RCC 7860 (cell line): ENCODE data around the gene PCBP3.
"Not testable (repeated sequence)": the region's sequence is repeated elsewhere in the genome, so short reads cannot be mapped to it uniquely, and the experiment has no call there.

ENCODE experiments used
- DNase-seq: peaks from one replicate; pipeline ENCODE4 v3.0.0-alpha.2; 2015; ENCODE audit warnings: low spot score
- FAIRE-seq: peaks from 2 replicates; lab custom pipeline; 2012; peaks lifted over from hg19 to GRCh38; lab: Jason Lieb, UNC

The PCBP3 gene

DNA sequence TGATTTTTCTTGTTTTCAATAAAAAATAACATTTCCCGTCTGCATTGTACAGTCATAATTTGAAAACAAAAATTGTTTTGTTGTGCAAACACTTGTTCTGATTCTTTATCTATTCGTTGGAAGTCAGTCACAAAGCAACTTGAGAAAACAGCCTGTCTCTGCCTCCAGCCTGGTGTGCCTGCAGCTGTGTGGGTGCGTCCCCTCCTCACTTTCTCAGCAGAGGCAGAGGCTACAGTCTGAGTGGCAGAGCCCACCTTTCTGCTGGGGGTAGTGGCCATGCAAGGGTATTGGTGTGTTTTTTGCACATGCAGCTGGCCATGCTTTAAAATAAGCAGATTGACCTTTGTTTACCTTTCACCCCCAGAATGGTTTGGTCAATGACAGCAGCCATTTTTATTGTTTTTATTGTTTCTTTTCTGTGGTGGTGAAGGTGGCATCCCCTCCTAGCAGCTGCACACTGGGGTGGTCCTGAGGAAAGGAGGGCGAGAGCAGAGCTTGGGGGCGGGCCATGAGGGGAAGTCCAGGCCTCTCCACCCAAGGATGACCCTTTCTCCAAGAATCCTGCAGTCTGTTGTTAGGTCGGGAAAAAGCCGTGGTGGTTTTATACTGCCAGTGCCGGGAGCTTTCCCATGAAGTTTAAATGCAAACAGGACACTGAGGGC is 159.6 kb downstream of the PCBP3 start:
- no peak for DNase-seq
- no peak for FAIRE-seq

DNA sequence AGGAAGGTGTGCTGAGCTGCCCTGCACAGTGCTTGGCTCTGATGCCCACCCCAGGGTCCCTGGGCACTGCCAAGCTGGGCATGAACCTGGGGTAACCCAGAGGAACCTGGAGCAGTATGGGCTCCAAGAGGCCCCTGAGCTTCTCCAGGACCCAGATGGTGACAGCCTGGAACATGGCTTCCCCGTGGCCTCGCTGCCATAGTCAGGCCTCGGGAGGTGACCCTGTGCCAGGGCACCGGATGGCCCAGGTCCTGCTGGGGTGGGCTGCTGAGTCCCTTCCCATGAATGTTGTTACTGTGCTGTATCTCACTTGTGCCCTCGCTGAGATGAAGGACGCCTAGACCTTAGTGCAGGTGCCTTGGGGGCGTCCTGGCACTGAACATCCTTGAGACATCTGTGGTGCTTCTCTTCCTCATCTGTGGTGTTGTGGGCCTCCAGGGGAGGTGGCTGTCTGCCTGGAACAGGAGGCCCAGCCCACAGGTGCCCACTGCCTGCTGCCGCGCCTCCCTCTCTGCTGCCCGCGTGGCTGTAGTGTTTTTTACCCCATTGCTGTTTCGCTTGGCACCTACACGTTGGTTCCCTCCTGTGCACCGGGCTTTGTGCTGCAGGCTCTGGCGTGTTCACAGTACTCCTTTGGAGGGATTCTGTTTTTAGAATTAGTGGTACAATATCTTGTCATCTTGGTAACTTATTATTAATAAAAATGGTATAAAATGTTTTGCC is 160.3 kb downstream of the PCBP3 start:
- no peak for FAIRE-seq

DNA sequence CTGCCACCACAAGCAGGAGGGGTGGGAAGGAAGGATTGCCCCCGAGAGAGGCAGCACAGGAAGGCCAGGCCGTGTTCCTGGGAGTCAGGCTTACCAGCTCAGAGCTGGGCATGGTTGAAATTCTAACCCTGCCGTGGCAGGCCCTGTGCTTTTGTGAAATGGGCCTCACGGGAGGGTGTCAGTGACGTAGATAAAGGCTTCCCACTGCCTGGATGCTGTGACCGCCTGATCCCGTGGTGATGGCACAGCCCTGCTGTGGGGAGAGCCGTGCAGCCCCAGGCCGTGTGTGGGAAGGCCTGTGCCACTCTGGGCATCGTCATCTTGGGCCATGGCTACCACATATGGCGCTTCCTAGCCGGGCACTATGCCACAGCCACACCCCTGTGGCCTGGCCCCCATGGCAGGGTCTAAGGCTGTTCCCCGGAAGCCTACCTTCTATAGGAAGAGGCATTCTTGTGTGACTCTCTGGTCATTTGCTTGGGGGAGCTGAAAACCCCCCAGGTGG is 161.3 kb downstream of the PCBP3 start:
- FAIRE-seq (no peak), DNase-seq (no peak)

More for the DNA sequence above, 160.3 kb downstream of the PCBP3 start:
- DNase-seq, result no peak

DNA sequence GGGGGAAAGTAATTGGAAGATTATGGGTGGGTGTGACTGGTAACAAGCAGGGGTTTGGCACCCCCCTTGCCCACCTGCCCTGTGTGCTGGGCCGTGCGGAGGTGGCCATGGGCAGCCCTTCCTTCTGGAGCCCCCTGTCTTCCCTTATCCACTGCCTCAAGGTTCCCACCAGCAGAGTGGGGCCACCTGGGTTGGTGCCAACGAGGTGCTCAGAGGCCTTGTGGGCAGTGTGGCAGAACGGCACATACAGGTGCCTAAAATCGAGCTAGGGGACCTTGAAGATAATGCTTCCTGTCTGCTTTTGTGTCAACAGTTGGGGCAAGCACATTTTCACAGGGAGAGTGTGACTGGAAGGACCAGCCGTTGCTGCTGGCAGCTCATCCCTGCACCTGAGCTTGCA is 161.8 kb downstream of the PCBP3 start:
- DNase-seq (no peak), FAIRE-seq (no peak)

- FAIRE-seq, result no peak
- DNase-seq, result no peak
Observed at GRCh38 chr21:45806042-45806441, 162.5 kb downstream of the PCBP3 start.

GRCh38 chr21:45808663-45809062 is 165.1 kb downstream of the PCBP3 start:
- FAIRE-seq, DNase-seq: not testable (repeated sequence)

DNA sequence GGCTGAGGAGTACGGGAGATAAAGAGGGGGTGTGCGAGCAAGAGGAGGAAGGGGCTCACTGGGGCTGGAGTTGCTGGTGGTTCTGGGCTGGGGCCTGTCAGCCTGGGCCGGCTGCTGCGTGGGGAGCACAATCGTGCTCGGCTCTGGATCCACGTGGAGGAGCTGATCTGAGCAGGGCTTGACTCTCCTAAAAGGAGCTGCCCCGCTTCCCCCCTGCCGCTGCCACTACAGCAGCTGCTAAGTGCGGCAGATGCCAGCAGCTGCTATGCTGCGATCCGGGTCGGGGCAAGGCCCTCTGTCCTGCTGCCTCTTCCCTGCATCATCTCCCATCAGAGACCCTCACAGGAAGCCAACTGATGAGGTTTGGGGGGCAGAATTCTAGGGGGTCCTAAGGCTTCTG is 165.9 kb downstream of the PCBP3 start:
- DNase-seq (no peak), FAIRE-seq (no peak)

GRCh38 chr21:45811136-45811535 is 167.6 kb downstream of the PCBP3 start:
- FAIRE-seq, result no peak
- no peak for DNase-seq

- FAIRE-seq, DNase-seq: not testable (repeated sequence)
Observed at GRCh38 chr21:45814210-45814940, 170.8 kb downstream of the PCBP3 start.

DNA sequence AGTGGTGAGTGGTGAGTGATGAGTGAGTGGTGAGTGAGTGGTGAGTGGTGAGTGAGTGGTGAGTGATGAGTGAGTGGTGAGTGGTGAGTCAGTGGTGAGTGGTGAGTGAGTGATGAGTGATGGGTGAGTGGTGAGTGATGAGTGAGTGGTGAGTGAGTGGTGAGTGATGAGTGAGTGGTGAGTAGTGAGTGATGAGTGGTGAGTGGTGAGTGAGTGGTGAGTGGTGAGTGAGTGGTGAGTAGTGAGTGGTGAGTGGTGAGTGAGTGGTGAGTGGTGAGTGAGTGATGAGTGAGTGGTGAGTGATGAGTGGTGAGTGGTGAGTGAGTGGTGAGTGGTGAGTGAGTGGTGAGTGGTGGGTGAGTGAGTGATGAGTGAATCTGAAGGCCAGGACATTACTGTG is 172.3 kb downstream of the PCBP3 start:
- not testable (repeated sequence) for DNase-seq, FAIRE-seq

DNA sequence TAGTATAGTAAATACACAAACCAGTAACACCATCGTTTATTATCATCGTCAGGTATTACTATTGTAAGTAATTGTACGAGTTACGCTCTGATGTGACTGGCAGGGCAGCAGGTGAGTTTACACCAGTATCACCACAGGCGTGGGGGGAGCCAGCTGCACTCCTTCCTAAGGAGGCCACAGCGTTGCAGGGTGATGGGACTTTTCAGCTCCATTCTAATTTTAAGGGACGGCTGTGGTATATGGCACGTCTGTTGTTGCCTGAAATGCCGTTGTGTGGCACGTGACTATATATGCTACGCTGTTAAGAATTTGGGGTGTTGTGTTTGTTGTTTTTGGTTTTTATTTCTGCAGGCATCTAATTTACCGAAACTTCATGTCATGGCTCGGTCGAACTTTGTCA is 173.3 kb downstream of the PCBP3 start:
- no peak for DNase-seq
- FAIRE-seq, result no peak

GRCh38 chr21:45817345-45817744 is 173.8 kb downstream of the PCBP3 start:
- DNase-seq (no peak), FAIRE-seq (no peak)

GRCh38 chr21:45818276-45818903 is 174.9 kb downstream of the PCBP3 start:
- DNase-seq, result peak; percentile 55
- no peak for FAIRE-seq

DNA sequence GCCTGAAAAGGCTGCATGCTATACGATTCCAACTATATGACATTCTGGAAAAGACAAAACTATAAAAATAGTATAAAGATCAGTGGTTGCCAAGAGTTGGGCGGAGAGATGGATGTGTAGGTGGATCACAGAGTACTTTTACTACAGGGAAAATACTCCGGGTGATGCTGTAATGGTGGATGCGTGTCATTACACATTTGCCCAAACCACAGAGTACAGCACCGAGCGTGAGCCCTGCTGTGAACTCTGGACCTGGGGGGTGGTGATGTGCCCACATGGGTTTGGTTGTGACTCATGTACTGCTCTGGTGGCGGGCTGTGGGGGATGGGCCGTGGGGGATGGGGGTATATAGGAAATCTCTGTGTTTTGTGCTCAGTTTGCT is 175.4 kb downstream of the PCBP3 start:
- FAIRE-seq (peak; percentile 81), DNase-seq (peak; percentile 82)

DNA sequence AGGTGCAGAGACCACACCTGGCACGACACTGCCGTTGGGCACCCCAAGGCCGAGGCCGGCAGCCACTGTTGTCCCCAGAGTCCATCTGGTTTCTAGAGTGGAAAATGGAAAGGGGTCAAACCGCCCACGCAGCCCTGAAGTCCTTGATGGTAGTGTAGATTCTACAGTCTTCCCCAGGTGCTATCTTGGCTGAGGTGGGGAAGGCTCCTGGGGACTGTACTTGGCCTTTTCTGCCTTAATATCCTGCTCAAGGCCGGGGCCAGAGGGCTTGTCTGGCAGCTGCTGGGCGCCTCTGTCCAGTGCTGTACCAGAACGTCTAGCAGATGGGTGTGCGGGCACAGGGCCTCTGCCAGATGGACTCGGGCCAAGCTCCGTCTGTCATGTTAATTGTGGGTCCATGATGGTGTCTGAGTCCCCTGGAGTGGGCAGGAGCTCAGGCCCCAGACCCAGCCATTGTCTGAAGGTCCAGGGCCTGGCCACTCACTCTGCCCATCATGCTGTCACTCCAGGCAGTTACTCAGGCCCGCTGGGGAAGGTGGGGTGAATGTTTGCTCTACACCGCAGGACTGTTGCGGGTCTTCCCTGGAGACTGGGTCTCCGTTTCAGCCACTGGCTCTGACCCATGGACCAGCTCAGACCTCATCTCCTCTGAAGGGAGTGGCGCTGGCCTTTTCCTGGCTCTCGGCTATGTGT is 176.1 kb downstream of the PCBP3 start:
- FAIRE-seq, result no peak
- no peak for DNase-seq

- peak; percentile 35 for FAIRE-seq
- DNase-seq, result peak; percentile 76
Observed at GRCh38 chr21:45820171-45821091, 176.9 kb downstream of the PCBP3 start.

GRCh38 chr21:45821315-45821962 is 177.9 kb downstream of the PCBP3 start:
- FAIRE-seq, result no peak

DNA sequence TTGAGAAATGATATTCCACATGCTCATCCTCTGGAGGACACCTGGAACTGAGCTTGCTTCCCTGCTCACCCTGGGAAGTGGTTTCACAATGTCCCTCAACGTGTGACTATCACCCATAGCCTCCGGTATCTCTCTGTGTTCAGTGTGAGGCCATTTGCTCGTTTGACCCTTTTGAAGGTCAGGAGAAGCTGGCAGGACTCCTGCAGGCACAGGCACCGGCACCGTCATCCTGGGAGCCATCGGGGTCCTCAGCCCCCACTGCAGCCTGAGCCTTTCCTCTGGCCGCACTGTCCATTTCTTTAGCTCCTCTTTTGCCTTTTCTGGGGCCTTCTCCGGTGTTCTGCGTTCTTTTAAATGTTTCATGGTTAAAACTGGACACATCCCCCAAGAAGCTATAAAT is 178.5 kb downstream of the PCBP3 start:
- FAIRE-seq (no peak), DNase-seq (no peak)

More at GRCh38 chr21:45821315-45821962, 177.9 kb downstream of the PCBP3 start:
- no peak for DNase-seq
